SK-N-SH (cell line): ENCODE data around the gene CD99L2. TPM values are rescaled to one million over a fixed set of nuclear protein-coding genes. Genes with fewer than 3 reads are reported as not detected.
"Not testable (repeated sequence)": the region's sequence is repeated elsewhere in the genome, so short reads cannot be mapped to it uniquely, and the experiment has no call there.

Experiments used
- CTCF ChIA-PET: fragments of 300-600, 350-600 bp; formaldehyde crosslinking; extraction: SDS; loops from one replicate; lab custom pipeline; 2021; lab: Yijun Ruan, JAX
- POLR2A ChIA-PET: fragments of 350-600 bp; sonication (Branson Sonifier 250); formaldehyde crosslinking; extraction: SDS; loops from one replicate; lab custom pipeline; 2020; ENCODE audit warnings: antibody characterized with exemption, inconsistent platforms; lab: Yijun Ruan, JAX
- DNase-seq: peaks from one replicate; pipeline ENCODE4 v3.0.0; 2012
- H2AFZ ChIP-seq: fragments of 200-600 bp; sonication (generic); 2 replicates; pipeline ENCODE4 v1.8.1; 2016; ENCODE audit warnings: antibody characterized with exemption, mild to moderate bottlenecking, low read depth
- H3F3A ChIP-seq: fragments of 200-600 bp; sonication (generic); replicated peaks from 2 replicates; pipeline ENCODE3; 2016; ENCODE audit warnings: antibody characterized with exemption, mild to moderate bottlenecking; ENCODE audit not compliant: insufficient read depth
- H3K27ac ChIP-seq, 2 experiments: fragments of 200-500 bp in 1 of 2; fragments of 200-600 bp in 1 of 2; sonication (Bioruptor generic) in 1 of 2; sonication (generic), shearing (Covaris generic) in 1 of 2; 2 replicates each; pipeline versions ENCODE4 v1.5.1 to v1.6.1; 2014 to 2016; ENCODE audit warnings: low read depth in 2 of 2, inconsistent platforms in 1 of 2, low read length in 1 of 2, mild to moderate bottlenecking in 1 of 2, mixed read lengths in 1 of 2
- H3K27me3 ChIP-seq: fragments of 200-600 bp; sonication (generic), shearing (Covaris generic); 2 replicates; pipeline ENCODE4 v1.6.1; 2016; ENCODE audit warnings: mixed run types; ENCODE audit not compliant: insufficient read depth
- H3K36me3 ChIP-seq, 2 experiments: fragments of 200-500 bp in 1 of 2; fragments of 200-600 bp in 1 of 2; sonication (Bioruptor generic) in 1 of 2; sonication (generic) in 1 of 2; replicated peaks in 1 of 2; 2 replicates each; pipeline versions ENCODE3 to v1.5.1; 2014 to 2016; ENCODE audit warnings: low read length in 1 of 2, mild to moderate bottlenecking in 1 of 2; ENCODE audit not compliant: insufficient read depth in 2 of 2, control insufficient read depth in 1 of 2
- H3K4me1 ChIP-seq, 2 experiments: fragments of 200-500 bp in 1 of 2; fragments of 200-600 bp in 1 of 2; sonication (Bioruptor generic) in 1 of 2; sonication (generic), shearing (Covaris generic) in 1 of 2; 2 replicates each; pipeline versions ENCODE4 v1.5.1 to v1.6.1; 2014 to 2016; ENCODE audit warnings: low read depth in 1 of 2, low read length in 1 of 2, mixed run types in 1 of 2; ENCODE audit not compliant: insufficient read depth in 2 of 2, control insufficient read depth in 1 of 2
- H3K4me2 ChIP-seq: fragments of 200-600 bp; sonication (generic), shearing (Covaris generic); 2 replicates; pipeline ENCODE4 v1.6.1; 2017; ENCODE audit warnings: mixed run types
- H3K4me3 ChIP-seq, 2 experiments: fragments of 200-500 bp in 1 of 2; fragments of 200-600 bp in 1 of 2; sonication (Bioruptor generic) in 1 of 2; sonication (generic), shearing (Covaris generic) in 1 of 2; 2 replicates each; pipeline versions ENCODE4 v1.5.1 to v1.8.1; 2014 to 2016; ENCODE audit warnings: low read depth in 2 of 2, inconsistent platforms in 1 of 2, low read length in 1 of 2, mild to moderate bottlenecking in 1 of 2, mixed read lengths in 1 of 2, moderate library complexity in 1 of 2
- H3K79me2 ChIP-seq: fragments of 200-600 bp; sonication (generic); 2 replicates; pipeline ENCODE4 v1.8.1; 2017; ENCODE audit warnings: mild to moderate bottlenecking; ENCODE audit not compliant: insufficient read depth
- H3K9ac ChIP-seq: fragments of 200-600 bp; sonication (generic); 2 replicates; pipeline ENCODE4 v1.6.1; 2017; ENCODE audit warnings: mixed run types
- H3K9me2 ChIP-seq: fragments of 200-600 bp; sonication (generic); 2 replicates; pipeline ENCODE4 v1.6.1; 2017; ENCODE audit warnings: mixed run types
- H3K9me3 ChIP-seq: fragments of 200-600 bp; sonication (generic); 2 replicates; pipeline ENCODE4 v1.6.1; 2017; ENCODE audit warnings: mixed run types, mild to moderate bottlenecking, moderate library complexity
- H4K20me1 ChIP-seq: fragments of 200-600 bp; sonication (generic); 2 replicates; pipeline ENCODE4 v1.6.1; 2017; ENCODE audit warnings: mild to moderate bottlenecking, mixed run types; ENCODE audit not compliant: insufficient read depth
- CHD2 ChIP-seq: fragments of 150-350 bp; IDR thresholded peaks from 2 replicates; pipeline ENCODE4 v1.6.1; 2018; ENCODE audit warnings: low read length; ENCODE audit not compliant: partially characterized antibody
- ELF1 ChIP-seq: IDR thresholded peaks from 2 replicates; pipeline ENCODE4 v1.4.0; 2012
- FOXM1 ChIP-seq: IDR thresholded peaks from 2 replicates; pipeline ENCODE4 v1.4.0; 2012; ENCODE audit warnings: low read depth, mild to moderate bottlenecking
- GABPA ChIP-seq: IDR thresholded peaks from 2 replicates; pipeline ENCODE4 v1.4.0; 2012; ENCODE audit warnings: low read depth, mild to moderate bottlenecking
- NFIC ChIP-seq: IDR thresholded peaks from 2 replicates; pipeline ENCODE4 v1.4.0; 2012; ENCODE audit warnings: borderline replicate concordance
- POLR2AphosphoS5 ChIP-seq: IDR thresholded peaks from 2 replicates; pipeline ENCODE4 v1.6.1; 2012; ENCODE audit warnings: low read depth, low read length
- RCOR1 ChIP-seq: fragments of 150-350 bp; IDR thresholded peaks from 2 replicates; pipeline ENCODE4 v1.6.1; 2017; ENCODE audit warnings: antibody characterized with exemption, low read length
- RFX5 ChIP-seq: IDR thresholded peaks from 2 replicates; pipeline ENCODE4 v1.6.1; 2012; ENCODE audit warnings: mild to moderate bottlenecking, improper control_type of control experiment, low read length
- SMC3 ChIP-seq: IDR thresholded peaks from 2 replicates; pipeline ENCODE4 v1.6.1; 2012; ENCODE audit warnings: low read depth, low read length, improper control_type of control experiment
- ZBTB33 ChIP-seq: IDR thresholded peaks from 2 replicates; pipeline ENCODE4 v1.4.0; 2012; ENCODE audit warnings: low read depth, borderline replicate concordance
- WGBS: methylation state at CpG from one replicate; pipeline ENCODE4 v1.1.6; 2017; ENCODE audit warnings: low lambda C conversion rate; 5-methylcytosine and 5-hydroxymethylcytosine counted together
- polyA plus RNA-seq, 3 experiments: library from polyadenylated mRNA; depleted of rRNA; stranded (reverse); fragments of >200 nt; gene quantifications; 2 replicates each; pipeline ENCODE4 v1.2.3, GENCODE V29; 2012

CD99L2 gene
- polyA plus RNA-seq, 1 of the 3 experiments (the other 2 are of a cell fraction) = 57.7 TPM

GRCh38 chrX:150831863-150832262 is 66.6 kb downstream of the CD99L2 start:
- no peaks in the 10 kb centered on the region for H3F3A ChIP-seq
- H3K4me3 ChIP-seq = no peak overlapping the region
- no peak overlapping the region for H3K9ac ChIP-seq
- CTCF ChIA-PET = no interaction called here
- 66% methylated on average over 1 of the region's 1 CpG for WGBS
- H3K27ac ChIP-seq = no peak overlapping the region
- POLR2A ChIA-PET = no interaction called here
- TF ChIP-seq NFIC (no peak), POLR2AphosphoS5 (no peak), ZBTB33 (no peak), SMC3 (no peak), CHD2 (no peak)
- H3K79me2 ChIP-seq = no peaks in the 10 kb centered on the region
- H4K20me1 ChIP-seq = no peaks in the 10 kb centered on the region
- H3K36me3 ChIP-seq = no peaks in the 10 kb centered on the region
- H2AFZ ChIP-seq = no peak overlapping the region
- no peaks in the 10 kb centered on the region for H3K4me1 ChIP-seq
- no peaks in the 10 kb centered on the region for H3K9me2 ChIP-seq
- H3K9me3 ChIP-seq = no peaks in the 10 kb centered on the region
- H3K4me2 ChIP-seq = no peak overlapping the region
- no peak for DNase-seq
- no peaks in the 10 kb centered on the region for H3K27me3 ChIP-seq

GRCh38 chrX:150828785-150829184 is 69.7 kb downstream of the CD99L2 start:
- 60% methylated on average over 5 of the region's 5 CpGs for WGBS
- TF ChIP-seq GABPA = no peak
- TF ChIP-seq RFX5 = no peak
- TF ChIP-seq RCOR1 = no peak
- no peak for TF ChIP-seq ELF1
- no peak for TF ChIP-seq FOXM1
- TF ChIP-seq CHD2 = no peak
- CTCF ChIA-PET = no interaction called here

GRCh38 chrX:150824352-150824751 is 74.1 kb downstream of the CD99L2 start:
- H3K27me3 ChIP-seq, H3K4me1 ChIP-seq, H2AFZ ChIP-seq, H3K36me3 ChIP-seq, POLR2A ChIA-PET, H3K4me3 ChIP-seq, H3F3A ChIP-seq, CTCF ChIA-PET, H3K79me2 ChIP-seq, DNase-seq, H3K9me3 ChIP-seq, H4K20me1 ChIP-seq, H3K4me2 ChIP-seq, H3K9ac ChIP-seq, H3K27ac ChIP-seq, H3K9me2 ChIP-seq: not testable (repeated sequence)

More at GRCh38 chrX:150828785-150829184, 69.7 kb downstream of the CD99L2 start:
- no peaks in the 10 kb centered on the region for H3K9me2 ChIP-seq
- no peak overlapping the region for H3K9ac ChIP-seq
- peaks cover 4% of the 10 kb centered on the region for H3F3A ChIP-seq
- no peak overlapping the region for H3K4me3 ChIP-seq
- POLR2A ChIA-PET = no interaction called here
- H4K20me1 ChIP-seq = no peaks in the 10 kb centered on the region
- H3K4me2 ChIP-seq = no peak overlapping the region
- H3K9me3 ChIP-seq = no peaks in the 10 kb centered on the region
- no peak overlapping the region for H2AFZ ChIP-seq
- no peaks in the 10 kb centered on the region for H3K36me3 ChIP-seq
- no peak for DNase-seq
- no peaks in the 10 kb centered on the region for H3K79me2 ChIP-seq
- no peak overlapping the region for H3K27ac ChIP-seq
- H3K4me1 ChIP-seq = no peaks in the 10 kb centered on the region
- H3K27me3 ChIP-seq = no peaks in the 10 kb centered on the region

- H3K9me3 ChIP-seq, H3K4me1 ChIP-seq, H3K79me2 ChIP-seq, POLR2A ChIA-PET, H3K9me2 ChIP-seq, CTCF ChIA-PET, DNase-seq, H3K36me3 ChIP-seq, H4K20me1 ChIP-seq, H3K4me3 ChIP-seq, H3K27ac ChIP-seq, H3K4me2 ChIP-seq, H3F3A ChIP-seq, H3K9ac ChIP-seq, H3K27me3 ChIP-seq, H2AFZ ChIP-seq: not testable (repeated sequence)
- WGBS = 47% methylated on average over 1 of the region's 1 CpG
Observed at GRCh38 chrX:150823826-150824225, 74.6 kb downstream of the CD99L2 start.
